Activated CD4-positive, alpha-beta memory T cell treated with anti-CD3 and anti-CD28 coated beads, Interleukin-2, amount 10 ng/mL, durations not matched to agents 7 days and 5 days (primary cell): ENCODE data around the gene TCP10L. TPM values are rescaled to one million over a fixed set of nuclear protein-coding genes. Genes with fewer than 3 reads are reported as not detected.
"Not testable (repeated sequence)": the region's sequence is repeated elsewhere in the genome, so short reads cannot be mapped to it uniquely, and the experiment has no call there.

Source experiments
- CTCF ChIA-PET: fragments of 350-600 bp; sonication (Branson Sonifier 250); formaldehyde crosslinking; loops from one replicate; lab custom pipeline; 2021; ENCODE audit warnings: antibody characterized with exemption, inconsistent platforms; lab: Charles Lee
- POLR2A ChIA-PET: fragments of 350-600 bp; sonication (Branson Sonifier 250); formaldehyde crosslinking; loops from one replicate; lab custom pipeline; 2021; ENCODE audit warnings: antibody characterized with exemption; lab: Charles Lee
- DNase-seq: peaks from one replicate; pipeline ENCODE4 v3.0.0-alpha.2; 2020
- H3K27ac Mint-ChIP-seq: one replicate; pipeline ENCODE4 v1.8.0; 2021; ENCODE audit warnings: mild to moderate bottlenecking, mixed read lengths
- H3K27me3 Mint-ChIP-seq: one replicate; pipeline ENCODE4 v1.8.0; 2021; ENCODE audit warnings: mixed read lengths
- H3K36me3 Mint-ChIP-seq: one replicate; pipeline ENCODE4 v1.8.0; 2021; ENCODE audit warnings: low read depth, mixed read lengths
- H3K4me1 Mint-ChIP-seq: one replicate; pipeline ENCODE4 v1.8.0; 2021; ENCODE audit warnings: mixed read lengths
- H3K4me3 Mint-ChIP-seq: one replicate; pipeline ENCODE4 v1.8.0; 2021; ENCODE audit warnings: mild to moderate bottlenecking, mixed read lengths
- H3K9me3 Mint-ChIP-seq: one replicate; pipeline ENCODE4 v1.8.0; 2021; ENCODE audit warnings: mixed read lengths
- total RNA-seq, 2 experiments: library from RNA; stranded (reverse); gene quantifications; one replicate each; pipeline ENCODE4 v1.2.3, GENCODE V29; 2021

The TCP10L gene
- under 1 TPM; 0.53 to 0.95 TPM for total RNA-seq

- no peak within 1 kb of the TSS for H3K4me3 Mint-ChIP-seq
- CTCF ChIA-PET = interaction anchor here (0.9 kb wide), 1 partner anchor 16 kb away, joined by 10 read pairs; no protein-coding TSS in a partner anchor
- POLR2A ChIA-PET = interaction anchor here (1.7 kb wide), 1 partner anchor 193 kb away, joined by 4 read pairs; no protein-coding TSS in a partner anchor
Observed at GRCh38 chr21:32585042-32585710, at the start of gene TCP10L. TCP10L (minus strand) TSS chr21:32585523; CDS start chr21:32584304, 1,219 bp downstream.

GRCh38 chr21:32626621-32627196 lies 41.4 kb upstream of the TCP10L start:
- ChIA-PET CTCF (interaction anchor here (1.2 kb wide), 1 partner anchor 22 kb away, joined by 12 read pairs; no protein-coding TSS in a partner anchor), POLR2A (no interaction called here)
- Mint-ChIP-seq H3K27me3 (peaks cover 5% of the 10 kb centered on the region), H3K36me3 (peaks cover 16% of the 10 kb centered on the region), H3K27ac (no peak overlapping the region), H3K4me3 (no peak overlapping the region), H3K4me1 (peaks cover 4% of the 10 kb centered on the region), H3K9me3 (no peaks in the 10 kb centered on the region)
- no peak for DNase-seq

More at GRCh38 chr21:32585042-32585710, at the start of gene TCP10L:
- Mint-ChIP-seq H3K4me1 (peaks cover 4% of the 10 kb centered on the region), H3K36me3 (no peaks in the 10 kb centered on the region), H3K9me3 (no peaks in the 10 kb centered on the region), H3K27me3 (no peaks in the 10 kb centered on the region), H3K27ac (no peak within 1 kb of the TSS)
- no peak for DNase-seq

GRCh38 chr21:32618218-32618617 lies 32.9 kb upstream of the TCP10L start:
- CTCF ChIA-PET, H3K27ac Mint-ChIP-seq, DNase-seq, H3K36me3 Mint-ChIP-seq, H3K9me3 Mint-ChIP-seq, POLR2A ChIA-PET, H3K4me1 Mint-ChIP-seq, H3K4me3 Mint-ChIP-seq: not testable (repeated sequence)
- peaks cover 20% of the 10 kb centered on the region for H3K27me3 Mint-ChIP-seq

GRCh38 chr21:32613436-32614043 lies 28.2 kb upstream of the TCP10L start:
- DNase-seq = no peak
- ChIA-PET POLR2A (interaction anchor here (1.4 to 2.4 kb wide), 5 partner anchors 10 to 219 kb away, joined by 3 to 22 read pairs (median 5); partner anchors contain the start of genes PAXBP1 and SYNJ1), CTCF (interaction anchor here (2.6 to 3.0 kb wide), 2 partner anchors 12 to 221 kb away, joined by 6 to 24 read pairs; no protein-coding TSS in a partner anchor)
- Mint-ChIP-seq H3K27ac (no peak overlapping the region), H3K9me3 (no peaks in the 10 kb centered on the region), H3K36me3 (peaks cover 14% of the 10 kb centered on the region), H3K4me3 (peak overlapping the region; percentile 93), H3K27me3 (peaks cover 6% of the 10 kb centered on the region), H3K4me1 (peaks cover 27% of the 10 kb centered on the region)

- DNase-seq = no peak
- H3K4me3 Mint-ChIP-seq = peak overlapping the region; percentile 93
- H3K27me3 Mint-ChIP-seq = peaks cover 3% of the 10 kb centered on the region
- peak overlapping the region; percentile 85 for H3K27ac Mint-ChIP-seq
- CTCF ChIA-PET = interaction anchor here (0.8 to 3.0 kb wide), 5 partner anchors 12 to 221 kb away, joined by 3 to 24 read pairs (median 6); partner anchors contain the start of gene PAXBP1
- peaks cover 14% of the 10 kb centered on the region for H3K36me3 Mint-ChIP-seq
- peaks cover 27% of the 10 kb centered on the region for H3K4me1 Mint-ChIP-seq
- H3K9me3 Mint-ChIP-seq = no peaks in the 10 kb centered on the region
- POLR2A ChIA-PET = interaction anchor here (0.9 to 2.4 kb wide), 6 partner anchors 9 to 219 kb away, joined by 3 to 22 read pairs (median 4); partner anchors contain the start of genes PAXBP1 and SYNJ1
Observed at GRCh38 chr21:32612999-32613337, 27.6 kb upstream of the TCP10L start.

GRCh38 chr21:32612075-32612998 lies 27.0 kb upstream of the TCP10L start, which contains the start of gene CFAP298:
CFAP298 (minus strand) TSS chr21:32612377; CDS start chr21:32612243, 134 bp downstream.
- peaks cover 19% of the 10 kb centered on the region for H3K36me3 Mint-ChIP-seq
- H3K27me3 Mint-ChIP-seq = peaks cover 3% of the 10 kb centered on the region
- DNase-seq = peak; percentile 90
- no peaks in the 10 kb centered on the region for H3K9me3 Mint-ChIP-seq
- H3K4me3 Mint-ChIP-seq = peak within 1 kb of the TSS; percentile 93
- POLR2A ChIA-PET = interaction anchor here (0.6 to 2.4 kb wide), 10 partner anchors 8 to 220 kb away, joined by 3 to 22 read pairs (median 4); partner anchors contain the start of genes EVA1C, PAXBP1 and SYNJ1
- CTCF ChIA-PET = interaction anchor here (0.7 to 3.0 kb wide), 8 partner anchors 11 to 220 kb away, joined by 3 to 24 read pairs (median 4); partner anchors contain the start of gene PAXBP1
- H3K4me1 Mint-ChIP-seq = peaks cover 27% of the 10 kb centered on the region
- H3K27ac Mint-ChIP-seq = peak within 1 kb of the TSS; percentile 85

GRCh38 chr21:32611471-32611997 lies 26.2 kb upstream of the TCP10L start:
- peaks cover 3% of the 10 kb centered on the region for H3K27me3 Mint-ChIP-seq
- H3K4me3 Mint-ChIP-seq = peak overlapping the region; percentile 93
- ChIA-PET POLR2A (interaction anchor here (0.6 to 2.4 kb wide), 6 partner anchors 10 to 220 kb away, joined by 3 to 22 read pairs (median 6); partner anchors contain the start of genes EVA1C, PAXBP1 and SYNJ1), CTCF (interaction anchor here (0.7 to 3.0 kb wide), 6 partner anchors 10 to 219 kb away, joined by 3 to 24 read pairs (median 5); partner anchors contain the start of gene PAXBP1)
- H3K9me3 Mint-ChIP-seq = no peaks in the 10 kb centered on the region
- H3K4me1 Mint-ChIP-seq = peaks cover 27% of the 10 kb centered on the region
- H3K36me3 Mint-ChIP-seq = peaks cover 19% of the 10 kb centered on the region
- peak overlapping the region; percentile 85 for H3K27ac Mint-ChIP-seq
- peak; percentile 48 for DNase-seq

- H3K9me3 Mint-ChIP-seq, H3K27me3 Mint-ChIP-seq, H3K27ac Mint-ChIP-seq, DNase-seq: not testable (repeated sequence)
- POLR2A ChIA-PET = interaction anchor here (1.7 to 2.4 kb wide), 3 partner anchors 9 to 199 kb away, joined by 4 to 22 read pairs (median 9); partner anchors contain the start of genes EVA1C and PAXBP1
- Mint-ChIP-seq H3K4me1 (peaks cover 27% of the 10 kb centered on the region), H3K4me3 (peak overlapping the region; percentile 43), H3K36me3 (peaks cover 22% of the 10 kb centered on the region)
- CTCF ChIA-PET = interaction anchor here (1.3 to 3.0 kb wide), 4 partner anchors 9 to 219 kb away, joined by 3 to 24 read pairs (median 5); no protein-coding TSS in a partner anchor
Observed at GRCh38 chr21:32610940-32611339, 25.6 kb upstream of the TCP10L start.

- no peak for DNase-seq
- Mint-ChIP-seq H3K27ac (no peak overlapping the region), H3K27me3 (no peaks in the 10 kb centered on the region), H3K4me1 (peaks cover 27% of the 10 kb centered on the region), H3K9me3 (no peaks in the 10 kb centered on the region), H3K4me3 (no peak overlapping the region), H3K36me3 (peaks cover 34% of the 10 kb centered on the region)
- ChIA-PET POLR2A (interaction anchor here (0.7 to 1.1 kb wide), 2 partner anchors 197 to 887 kb away, joined by 3 to 4 read pairs; no protein-coding TSS in a partner anchor), CTCF (interaction anchor here (0.9 to 1.4 kb wide), 3 partner anchors 8 to 217 kb away, joined by 3 to 12 read pairs (median 5); no protein-coding TSS in a partner anchor)
Observed at GRCh38 chr21:32608851-32609250, 23.5 kb upstream of the TCP10L start.

- CTCF ChIA-PET = interaction anchor here (0.5 to 2.2 kb wide), 3 partner anchors 21 to 644 kb away, joined by 5 to 12 read pairs (median 5); no protein-coding TSS in a partner anchor
- POLR2A ChIA-PET = interaction anchor here (1.3 kb wide), 1 partner anchor 213 kb away, joined by 3 read pairs; the partner anchor contains the start of gene URB1
- H3K9me3 Mint-ChIP-seq = no peaks in the 10 kb centered on the region
- H3K4me3 Mint-ChIP-seq = no peak overlapping the region
- no peak overlapping the region for H3K27ac Mint-ChIP-seq
- no peaks in the 10 kb centered on the region for H3K27me3 Mint-ChIP-seq
- H3K36me3 Mint-ChIP-seq = peaks cover 49% of the 10 kb centered on the region
- no peak for DNase-seq
- H3K4me1 Mint-ChIP-seq = peaks cover 11% of the 10 kb centered on the region
Observed at GRCh38 chr21:32605469-32605868, 20.1 kb upstream of the TCP10L start.

GRCh38 chr21:32604464-32604863 lies 19.1 kb upstream of the TCP10L start:
- peaks cover 3% of the 10 kb centered on the region for H3K4me1 Mint-ChIP-seq
- no peak overlapping the region for H3K27ac Mint-ChIP-seq
- ChIA-PET CTCF (interaction anchor here (0.9 to 2.2 kb wide), 2 partner anchors 22 to 201 kb away, joined by 5 to 12 read pairs; no protein-coding TSS in a partner anchor), POLR2A (interaction anchor here (1.3 to 1.4 kb wide), 2 partner anchors 8 to 212 kb away, joined by 3 to 5 read pairs; partner anchors contain the start of genes CFAP298 and URB1)
- no peaks in the 10 kb centered on the region for H3K27me3 Mint-ChIP-seq
- no peak for DNase-seq
- H3K4me3 Mint-ChIP-seq = no peak overlapping the region
- peaks cover 49% of the 10 kb centered on the region for H3K36me3 Mint-ChIP-seq
- no peaks in the 10 kb centered on the region for H3K9me3 Mint-ChIP-seq
